HG03442 (cell line): ENCODE measurements around the gene ITLN1.
A peak's percentile ranks its signal among the peaks of the same experiment; 100 is the strongest.
"Not testable (repeated sequence)": the region's sequence is repeated elsewhere in the genome, so short reads cannot be mapped to it uniquely, and the experiment has no call there.

Source experiments
- ATAC-seq: cut with Tn5 transposase; IDR thresholded peaks from one replicate; pipeline ENCODE4 v1.9.1; 2021; ENCODE audit warnings: mild to moderate bottlenecking, moderate library complexity; ENCODE audit not compliant: unreplicated experiment

The ITLN1 gene

DNA sequence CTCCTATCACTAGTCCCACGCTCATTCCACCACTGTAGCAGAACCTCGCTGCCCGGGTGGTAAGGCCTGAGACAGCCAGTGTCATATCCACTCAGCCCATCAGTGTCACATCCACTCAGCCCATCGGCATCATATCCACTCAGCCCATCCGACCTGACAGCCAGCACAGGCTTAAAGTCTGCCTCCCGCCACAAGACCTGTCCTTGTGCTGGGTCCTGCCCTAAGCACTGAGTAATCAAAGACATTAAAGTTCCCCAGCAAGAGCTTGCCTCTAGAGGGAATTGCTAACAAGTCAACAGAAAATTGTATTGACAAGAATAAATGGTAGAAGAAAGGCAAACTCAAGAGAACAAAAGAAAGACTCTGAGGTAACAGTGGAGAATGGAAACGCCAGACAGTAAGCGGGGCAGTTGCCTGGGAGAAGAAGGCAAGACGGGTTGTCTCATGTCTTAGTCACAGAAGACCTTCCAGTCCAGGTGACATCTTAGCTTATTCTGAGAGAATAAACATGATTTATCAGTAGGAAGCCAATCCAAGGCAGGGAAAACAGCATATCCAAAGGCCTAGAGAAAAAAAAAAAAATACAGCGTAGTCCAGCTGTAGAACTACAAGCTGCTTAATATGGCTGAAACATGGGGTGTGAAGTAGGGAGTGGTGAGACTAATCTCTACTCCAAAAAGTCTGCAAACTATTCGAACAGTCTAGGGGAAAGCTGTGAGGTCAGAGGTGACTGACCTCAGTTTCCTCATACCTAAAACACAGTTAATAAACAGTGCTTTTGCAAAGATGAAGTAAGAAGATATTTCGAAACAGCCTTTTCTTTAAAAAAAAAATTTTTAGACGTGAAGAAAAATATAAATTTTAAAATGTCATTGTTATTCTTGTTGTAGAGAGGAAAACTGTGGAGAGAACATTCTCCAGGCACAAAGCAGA lies 1.1 kb downstream of the ITLN1 start:
- ATAC-seq: no peak

DNA sequence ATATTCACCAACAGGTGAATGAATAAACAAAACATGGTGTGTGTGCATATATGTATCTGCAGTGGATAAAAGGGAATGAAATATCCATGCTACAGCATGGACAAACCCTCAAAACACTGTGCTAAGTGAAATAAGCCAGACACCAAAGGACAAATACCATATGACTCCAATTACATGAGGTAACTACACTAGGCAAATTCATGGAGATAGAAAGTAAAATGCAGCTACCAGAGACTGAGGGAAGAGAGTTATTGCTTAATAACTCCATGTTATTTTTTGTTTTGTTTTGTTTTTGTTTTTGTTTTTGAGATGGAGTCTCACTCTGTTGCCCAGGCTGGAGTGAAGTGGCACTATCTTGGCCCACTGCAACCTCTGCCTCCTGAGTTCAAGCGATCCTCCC lies 2.4 kb downstream of the ITLN1 start:
- no peak for ATAC-seq

DNA sequence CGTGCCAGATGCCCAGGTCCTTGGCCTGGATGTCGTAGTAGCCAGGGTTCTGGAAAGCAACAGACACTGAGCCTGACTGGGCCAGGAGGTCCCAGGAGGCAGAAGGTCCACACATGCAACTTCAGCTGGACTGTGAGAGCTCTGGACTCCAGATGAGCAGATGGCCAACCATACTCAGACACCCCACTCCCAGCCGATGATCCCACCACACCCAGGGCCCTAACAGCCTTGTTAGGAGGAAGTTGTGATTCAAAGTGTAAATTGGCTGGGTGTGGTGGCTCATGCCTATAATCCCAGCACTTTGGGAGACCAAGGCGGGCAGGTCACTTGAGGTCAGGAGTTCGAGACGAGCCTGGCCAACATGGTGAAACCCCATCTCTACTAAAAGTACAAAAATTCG lies 3.7 kb downstream of the ITLN1 start:
- ATAC-seq: not testable (repeated sequence)

DNA sequence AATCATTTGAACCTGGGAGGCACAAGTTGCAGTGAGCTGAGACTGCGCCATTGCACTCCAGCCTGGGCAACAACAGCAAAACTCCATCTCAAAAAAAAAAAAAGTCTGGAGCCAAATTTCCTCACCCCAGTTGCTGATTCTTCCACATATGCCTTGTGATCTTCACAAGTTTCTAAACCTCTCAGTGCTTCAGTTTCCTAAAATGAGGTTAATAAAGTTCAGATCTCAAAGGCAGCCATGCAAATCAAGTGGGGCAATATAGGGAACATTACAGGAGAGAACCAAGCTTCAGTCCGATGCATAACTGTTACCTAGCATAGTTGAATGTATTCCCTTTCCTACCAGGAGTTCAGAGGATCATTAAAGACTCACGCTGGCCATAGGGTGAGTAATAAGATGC lies 4.8 kb downstream of the ITLN1 start:
- no peak for ATAC-seq

DNA sequence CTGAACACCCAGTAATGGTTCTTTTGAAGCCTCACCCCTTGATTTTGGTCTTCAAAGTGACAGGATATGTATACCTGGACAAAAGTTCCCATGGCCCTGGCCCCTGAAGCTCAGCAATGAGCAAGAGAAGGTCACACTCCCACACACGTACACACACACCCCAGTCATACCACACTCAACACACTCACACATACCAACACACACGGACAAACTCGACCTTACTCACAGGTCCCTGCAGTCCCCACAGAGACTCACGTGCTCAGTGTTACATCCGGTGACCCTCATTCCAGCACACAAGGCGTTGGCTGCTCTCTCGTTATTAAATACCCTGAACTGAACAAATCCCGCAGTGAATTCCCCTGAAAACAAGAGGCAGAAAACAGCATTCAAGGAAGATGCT lies 5.9 kb downstream of the ITLN1 start:
- no peak for ATAC-seq

DNA sequence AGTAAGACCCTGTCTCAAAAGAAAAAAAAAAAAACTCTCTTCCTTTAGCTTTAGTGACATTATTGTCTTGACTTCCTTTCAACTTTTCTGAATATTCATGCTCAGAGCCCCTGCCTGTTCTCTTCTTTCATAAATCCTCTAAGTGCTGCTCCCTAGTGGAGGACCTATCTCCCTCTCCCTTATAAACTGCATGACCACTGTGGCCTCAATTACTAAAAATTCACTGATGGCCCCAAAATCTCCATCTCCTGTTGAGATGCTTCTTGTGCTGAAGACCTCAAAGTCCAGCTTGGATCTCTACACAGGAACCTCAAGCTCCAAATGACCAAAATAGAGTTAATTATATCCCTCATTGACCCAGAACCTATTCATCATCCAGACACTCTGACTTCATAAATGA lies 7.8 kb downstream of the ITLN1 start:
- ATAC-seq: no peak

DNA sequence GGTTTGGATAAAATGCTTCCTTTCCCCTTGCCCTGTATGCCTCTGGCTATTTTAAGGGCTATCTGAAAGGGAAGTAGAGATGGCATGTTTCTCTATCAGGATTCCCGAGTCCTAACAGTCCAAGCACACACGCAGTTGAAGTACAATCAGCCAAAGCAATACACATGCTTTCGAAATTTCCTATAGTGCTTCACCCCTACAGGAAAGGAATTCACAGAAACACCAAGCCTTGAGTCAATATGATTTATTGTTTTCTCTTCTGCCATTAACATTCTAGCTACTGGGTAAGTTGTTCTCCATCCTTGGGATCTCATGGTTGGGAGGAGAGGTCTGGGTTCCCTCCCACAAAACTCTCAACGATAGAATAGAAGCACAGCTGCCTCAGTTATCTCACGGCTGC lies 8.7 kb downstream of the ITLN1 start:
- ATAC-seq: no peak

DNA sequence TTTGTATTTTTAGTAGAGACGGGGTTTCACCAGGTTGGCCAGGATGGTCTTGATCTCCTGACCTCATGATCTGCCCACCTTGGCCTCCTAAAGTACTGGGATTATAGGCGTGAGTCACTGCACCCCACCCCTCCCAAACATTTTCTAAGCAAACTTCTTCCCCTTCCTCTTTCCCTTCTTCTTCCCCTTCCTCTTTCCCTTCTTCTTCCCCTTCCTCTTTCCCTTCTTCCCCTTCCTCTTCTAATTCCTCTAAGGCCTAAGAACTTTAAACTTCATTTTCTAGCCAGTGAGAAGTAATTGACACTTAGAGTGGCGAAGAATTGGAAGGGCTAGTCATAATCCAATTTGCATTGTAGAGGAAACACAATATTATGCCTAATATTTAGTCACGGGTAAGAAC lies 9.4 kb downstream of the ITLN1 start:
- ATAC-seq: not testable (repeated sequence)

DNA sequence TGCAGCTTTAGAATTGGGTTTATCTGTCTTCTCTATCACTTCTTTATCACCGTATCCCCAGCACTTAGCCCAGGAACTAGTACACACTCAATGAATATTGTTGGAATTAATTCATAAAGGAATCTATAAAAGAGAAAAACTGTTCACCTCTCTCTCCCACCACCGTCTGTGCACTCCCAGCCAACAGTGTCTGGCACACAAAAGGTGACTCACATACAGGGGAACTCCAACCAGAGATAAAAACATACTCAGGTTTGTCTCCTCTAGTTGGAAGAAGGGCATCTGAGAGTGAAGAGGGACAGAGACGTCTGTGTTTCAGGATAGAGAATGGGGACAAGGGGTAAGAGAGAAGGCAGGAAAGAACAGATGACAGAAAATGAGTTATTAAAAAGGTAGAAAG lies 10.0 kb downstream of the ITLN1 start:
- ATAC-seq: no peak

DNA sequence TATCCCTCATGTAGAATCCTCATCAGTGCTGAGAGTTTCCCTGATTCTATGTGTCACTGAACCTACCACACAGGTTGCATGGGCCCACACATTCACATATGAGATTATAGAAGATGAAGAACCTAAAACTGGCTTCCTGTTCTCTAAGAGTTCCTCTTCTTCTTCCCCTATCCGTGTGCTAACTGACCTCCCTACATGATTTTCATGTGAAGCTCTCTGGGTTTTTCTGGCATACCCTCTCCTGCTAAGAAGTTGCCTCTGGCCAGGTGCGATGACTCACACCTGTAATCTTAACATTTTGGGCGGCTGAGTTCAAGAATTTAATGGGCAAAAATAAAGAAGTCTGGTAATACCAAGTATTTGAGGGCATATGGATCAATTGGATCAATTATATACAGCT lies 16.8 kb downstream of the ITLN1 start:
- ATAC-seq: no peak

DNA sequence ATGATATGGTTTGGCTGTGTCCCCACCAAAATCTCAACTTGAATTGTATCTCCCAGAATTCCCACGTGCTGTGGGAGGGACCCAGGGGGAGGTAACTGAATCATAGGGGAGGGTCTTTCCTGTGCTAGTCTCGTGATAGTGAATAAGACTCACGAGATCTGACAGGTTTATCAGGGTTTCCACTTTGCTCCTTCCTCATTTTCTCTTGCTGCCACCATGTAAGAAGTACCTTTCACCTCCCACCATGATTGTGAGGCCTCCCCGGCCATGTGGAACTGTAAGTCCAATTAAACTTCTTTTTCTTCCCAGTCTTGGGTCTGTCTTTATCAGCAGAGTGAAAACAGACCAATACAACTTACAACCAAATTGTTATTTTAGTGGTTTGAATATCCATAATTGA lies 17.3 kb downstream of the ITLN1 start:
- not testable (repeated sequence) for ATAC-seq

DNA sequence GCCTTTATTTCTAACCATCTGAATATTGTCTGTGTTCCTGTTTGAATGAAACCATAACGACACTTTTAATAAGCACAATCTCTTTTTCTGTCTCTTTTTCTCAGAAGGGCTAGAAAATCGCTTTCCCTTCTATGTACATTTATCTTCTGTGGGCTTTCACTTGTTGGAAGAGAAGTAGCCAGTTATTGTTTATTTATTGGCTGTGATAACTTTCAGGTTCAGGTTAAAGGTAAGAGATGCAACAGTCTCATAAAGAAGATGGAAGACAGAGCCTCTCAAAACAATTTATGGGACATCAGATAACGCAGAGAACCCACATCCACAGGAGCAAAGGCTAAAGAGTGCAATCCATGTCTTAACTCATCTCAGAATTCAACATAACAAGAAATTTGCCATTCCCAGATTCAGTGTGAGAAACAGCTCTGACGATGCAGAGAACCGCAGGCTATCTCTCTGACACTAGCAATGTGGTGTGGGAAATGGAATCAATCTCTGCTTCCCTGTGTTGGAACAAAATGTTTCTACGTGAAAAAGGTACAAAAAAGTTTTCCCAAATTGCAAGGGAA lies 18.2 kb downstream of the ITLN1 start:
- no peak for ATAC-seq

DNA sequence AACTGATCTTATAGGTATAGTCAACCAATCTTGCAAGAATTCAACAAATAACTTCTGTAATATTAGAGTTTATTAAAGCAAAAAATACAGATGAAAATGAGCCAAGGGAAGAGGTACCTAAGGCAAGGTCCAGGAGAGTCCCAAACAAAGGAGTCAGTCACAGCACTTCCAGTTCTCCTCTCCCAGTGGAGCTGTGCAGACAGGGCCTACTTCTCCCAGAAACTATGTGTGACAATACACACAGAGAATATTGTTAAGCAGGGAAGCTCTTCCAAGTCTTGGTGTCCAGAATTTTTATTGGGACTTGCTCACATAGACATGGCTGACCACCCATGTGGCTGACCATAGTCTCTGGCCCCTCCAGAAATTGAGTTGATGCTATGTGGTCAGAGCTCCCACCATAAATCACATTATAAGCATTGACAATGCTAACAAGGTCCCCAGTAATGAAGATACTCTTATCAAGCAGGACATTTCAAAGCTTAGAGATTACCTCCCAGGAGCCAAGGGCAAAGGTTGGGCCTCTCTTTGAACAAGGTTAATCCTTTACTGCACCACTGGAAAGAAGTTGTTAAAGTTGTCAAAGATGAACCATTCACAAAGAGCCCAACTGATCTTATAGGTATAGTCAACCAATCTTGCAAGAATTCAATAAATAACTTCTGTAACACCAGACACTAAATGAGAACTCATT lies 18.8 kb downstream of the ITLN1 start:
- no peak for ATAC-seq

DNA sequence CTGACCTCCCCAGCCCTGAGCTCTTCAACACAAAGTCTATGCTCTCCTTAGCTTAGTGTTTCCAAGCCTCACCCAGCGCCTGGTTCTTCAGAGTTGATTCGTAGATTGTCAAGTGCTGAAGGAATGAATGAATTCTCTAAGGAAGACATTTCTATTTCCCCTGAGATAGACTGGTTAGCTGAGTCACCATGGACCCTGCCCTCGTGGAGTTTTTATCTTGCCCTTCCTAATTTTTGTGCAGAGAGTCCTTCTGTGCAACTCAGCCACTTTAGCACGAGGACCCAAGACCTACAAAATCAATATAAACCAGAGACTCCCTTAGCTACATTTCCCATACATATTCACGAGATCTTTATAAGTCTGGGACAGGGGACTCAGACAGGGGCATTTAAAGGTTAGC lies 19.6 kb downstream of the ITLN1 start:
- no peak for ATAC-seq

DNA sequence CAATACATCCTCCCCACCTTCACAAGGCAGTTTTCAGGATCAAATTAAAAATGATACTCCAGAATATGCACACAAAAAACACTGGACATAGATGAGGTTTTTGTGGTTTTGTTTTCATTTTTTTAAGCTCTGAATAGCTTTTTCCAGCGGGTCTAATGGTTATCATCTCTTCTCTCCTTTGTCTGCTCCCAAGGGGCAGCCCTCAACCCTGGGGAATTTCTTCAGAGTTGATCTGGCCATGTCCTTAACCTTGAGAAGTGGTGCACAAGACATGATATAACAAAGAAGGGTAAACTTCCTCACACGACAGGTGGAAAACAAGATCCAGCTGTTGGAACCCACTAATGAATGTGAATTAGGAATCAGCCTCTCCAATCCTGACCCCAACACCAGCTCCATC lies 20.8 kb downstream of the ITLN1 start:
- no peak for ATAC-seq

DNA sequence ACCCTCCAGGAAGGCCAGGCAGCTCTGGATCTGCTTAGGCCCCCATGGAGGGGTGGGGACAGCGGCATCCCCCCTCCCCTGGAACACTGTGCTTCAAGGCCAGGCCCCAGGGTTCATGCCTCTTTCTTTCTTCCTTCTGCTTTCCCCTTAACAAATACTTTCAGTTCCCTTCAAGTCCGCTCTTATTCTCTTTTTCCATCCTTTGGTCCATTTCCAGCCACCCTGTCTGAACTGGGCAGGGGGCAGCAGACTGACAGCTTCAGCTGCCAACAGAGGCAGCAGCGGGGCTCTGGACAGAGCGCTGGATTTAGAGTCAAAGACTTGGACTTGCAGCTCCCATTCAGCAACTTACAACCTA lies 21.2 kb downstream of the ITLN1 start:
- ATAC-seq: no peak

DNA sequence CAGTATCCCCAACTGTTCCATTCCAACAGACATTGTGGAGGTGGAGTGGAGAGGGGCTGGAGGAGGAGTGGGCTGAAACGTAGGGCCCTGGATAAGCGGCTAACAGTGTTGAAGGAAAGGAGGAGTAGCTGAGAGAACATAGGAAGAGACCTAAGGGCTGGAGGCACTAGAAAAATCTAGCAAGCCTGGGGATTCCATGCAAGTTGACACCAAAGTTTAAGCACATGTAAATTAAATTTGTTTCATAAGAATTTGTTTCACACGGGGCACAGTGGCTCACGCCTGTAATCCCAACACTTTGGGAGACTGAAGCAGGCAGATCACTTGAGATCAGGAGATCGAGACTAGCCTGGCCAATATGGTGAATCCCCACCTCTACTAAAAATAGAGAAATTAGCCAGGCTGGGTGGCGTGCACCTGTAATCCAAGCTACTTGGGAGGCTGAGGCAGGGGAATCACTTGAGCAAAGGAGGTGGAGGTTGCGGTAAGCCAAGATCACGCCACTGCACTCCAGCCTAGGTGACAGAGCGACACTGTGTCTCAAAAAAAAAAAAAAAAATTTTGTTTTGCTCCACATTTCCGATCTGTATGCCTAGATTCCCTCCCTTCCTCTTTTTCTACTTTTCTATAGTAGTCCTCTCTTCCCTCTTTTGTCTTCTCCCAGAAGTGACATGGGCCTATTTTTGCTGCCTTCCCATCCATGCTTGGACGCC lies 21.8 kb downstream of the ITLN1 start:
- ATAC-seq: no peak

DNA sequence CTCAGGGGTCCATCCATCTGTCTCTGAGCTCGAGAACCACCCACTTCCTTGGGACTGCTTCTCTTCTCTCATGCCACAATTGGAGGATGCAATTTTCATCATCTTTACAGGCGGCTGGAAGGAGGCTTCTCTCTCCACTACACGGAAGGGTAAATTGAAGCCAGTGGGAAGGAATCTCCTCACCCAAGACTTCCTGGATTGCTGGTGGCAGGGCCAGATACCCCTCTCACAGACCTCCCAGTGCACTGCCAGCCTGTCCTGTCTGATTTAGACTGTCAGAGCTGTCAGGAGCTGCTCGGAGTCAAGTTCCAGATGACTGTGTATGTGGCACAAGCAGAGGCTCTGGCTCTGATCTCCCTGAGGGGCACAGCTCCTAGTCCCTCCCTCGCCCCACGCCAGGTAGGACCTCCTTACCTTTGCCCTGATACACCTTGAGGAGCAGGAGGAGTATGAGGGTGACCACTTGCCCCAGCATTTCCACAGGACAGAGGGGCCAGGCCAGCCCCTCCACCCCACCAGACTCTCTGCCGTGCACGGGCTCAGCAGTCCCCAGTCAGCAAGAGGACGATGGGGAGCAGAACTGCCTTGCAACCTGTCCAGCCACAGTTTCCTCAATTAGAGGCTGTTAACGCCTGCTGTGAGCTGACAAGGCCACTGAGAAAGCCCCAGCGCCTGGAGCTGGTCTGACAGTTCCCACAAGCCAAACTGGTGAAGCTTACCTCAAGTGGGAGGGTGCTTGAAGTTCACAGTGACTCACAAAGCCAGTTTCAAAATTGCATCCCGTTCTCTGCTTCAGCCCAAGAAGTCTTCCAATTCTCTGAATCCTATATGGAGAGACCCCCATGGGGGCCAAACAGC lies 22.5 kb downstream of the ITLN1 start, which contains the start of gene CD244:
TSS of gene CD244 (minus strand) at position 685 of the 858 bp plus-strand sequence. CDS start at position 475, 210 bp downstream.
- peak; percentile 91 for ATAC-seq

DNA sequence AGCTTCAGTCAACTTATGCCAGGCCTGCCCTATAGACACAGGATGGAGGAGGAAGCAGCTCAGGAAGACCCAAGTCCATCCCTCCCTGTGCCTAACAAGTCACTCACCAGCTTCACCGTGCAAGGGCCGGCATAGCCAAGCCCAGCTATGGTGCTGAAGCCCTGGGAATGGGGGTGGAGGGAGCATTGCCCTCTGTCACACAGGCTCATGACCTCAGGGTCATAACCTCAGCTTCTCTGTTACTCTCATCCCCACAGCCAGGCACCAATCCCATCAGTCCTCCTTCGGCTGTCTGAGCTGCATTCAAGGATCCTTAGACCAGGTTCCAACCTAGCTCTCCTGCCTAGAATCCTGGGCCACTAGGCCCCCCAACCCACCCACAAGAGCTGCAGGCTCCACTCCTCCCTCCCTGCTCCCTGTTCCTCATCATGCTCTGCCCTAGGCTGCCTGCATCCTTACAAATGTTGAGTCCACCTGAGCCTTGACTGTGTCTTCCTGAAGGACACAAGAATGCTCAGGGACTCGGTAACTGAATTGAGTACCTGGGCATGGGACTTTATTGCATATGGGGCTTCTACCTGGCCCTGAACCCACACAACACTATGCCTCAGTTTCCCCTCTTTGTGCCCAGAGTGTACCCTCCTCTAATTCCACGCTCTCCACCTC lies 24.0 kb downstream of the ITLN1 start:
- ATAC-seq: no peak

DNA sequence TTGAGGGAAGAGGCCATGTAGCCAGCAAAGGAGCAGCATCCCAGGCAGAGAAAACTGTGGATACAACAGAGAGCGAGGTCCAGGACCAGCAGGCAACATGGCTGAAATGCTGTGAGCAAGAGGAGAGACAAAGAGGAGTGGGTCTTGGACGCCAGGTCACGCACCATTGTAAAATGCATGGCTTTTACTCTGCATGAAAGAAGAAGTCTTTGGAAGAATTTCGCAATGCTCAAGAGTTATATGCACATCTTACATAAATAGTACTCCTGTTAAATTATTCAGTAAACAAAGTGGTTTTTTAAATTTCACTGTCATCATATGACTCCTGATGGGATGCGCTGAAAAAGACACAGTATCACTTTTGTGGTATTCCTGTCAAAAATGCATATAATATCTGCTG lies 25.8 kb downstream of the ITLN1 start:
- ATAC-seq: no peak
